HUES64 (cell line): ENCODE data around the gene GPRC5B.

Source experiments
- H3K27ac ChIP-seq: 2 replicates; pipeline ENCODE4 v1.7.0; 2013; ENCODE audit warnings: low read depth, low read length, inconsistent platforms
- H3K27me3 ChIP-seq: 2 replicates; pipeline ENCODE4 v1.6.1; 2013; ENCODE audit warnings: mild to moderate bottlenecking, low read length; ENCODE audit not compliant: insufficient read depth
- H3K36me3 ChIP-seq: 2 replicates; pipeline ENCODE4 v1.6.1; 2013; ENCODE audit warnings: mild to moderate bottlenecking, low read length; ENCODE audit not compliant: insufficient read depth
- H3K4me1 ChIP-seq: 2 replicates; pipeline ENCODE4 v1.6.1; 2013; ENCODE audit warnings: mild to moderate bottlenecking, low read length, moderate library complexity; ENCODE audit not compliant: insufficient read depth
- H3K4me3 ChIP-seq: 2 replicates; pipeline ENCODE4 v1.5.1; 2013; ENCODE audit warnings: mild to moderate bottlenecking, low read length, moderate library complexity
- H3K9ac ChIP-seq: 2 replicates; pipeline ENCODE4 v1.6.1; 2013; ENCODE audit warnings: mild to moderate bottlenecking, low read depth, low read length
- H3K9me3 ChIP-seq: 2 replicates; pipeline ENCODE4 v1.6.1; 2013; ENCODE audit warnings: low read depth, low read length; ENCODE audit not compliant: insufficient read depth
- WGBS: fragments of 150-250, 120-280 bp; methylation state at CpG from one replicate; pipeline ENCODE4 v1.1.7; 2013; ENCODE audit warnings: missing lambda C conversion rate; 5-methylcytosine and 5-hydroxymethylcytosine counted together

Gene GPRC5B

DNA sequence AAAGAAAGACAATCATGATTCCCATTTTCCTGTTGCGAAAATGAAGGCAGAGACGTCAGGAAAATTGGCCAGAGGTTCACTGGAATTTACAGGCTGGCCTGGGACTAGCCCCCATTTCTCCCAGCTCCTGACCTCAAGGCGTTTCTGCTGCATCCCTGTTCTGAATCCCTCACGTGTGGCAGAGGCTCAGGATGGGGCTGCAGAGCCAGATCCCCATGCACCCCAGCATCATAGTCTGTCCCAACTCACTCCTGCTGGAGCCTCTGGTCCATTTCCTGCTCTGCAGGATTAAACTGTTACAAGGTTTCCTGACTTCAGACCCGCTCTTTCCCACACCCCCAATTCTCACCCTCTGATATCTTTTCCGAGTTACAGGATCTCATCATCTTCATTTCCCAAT is 2.9 kb downstream of the GPRC5B start:
- peak overlapping the region; percentile 33; the same call in 1 of the 2 replicates for H3K9ac ChIP-seq
- 43% methylated on average over 5 of the region's 6 CpGs for WGBS
- peak overlapping the region; percentile 81 for H3K4me3 ChIP-seq

GRCh38 chr16:19881028-19881427 is 3.6 kb downstream of the GPRC5B start:
- H3K36me3 ChIP-seq = peaks cover 13% of the 10 kb centered on the region
- 92% methylated on average over 6 of the region's 7 CpGs for WGBS
- H3K27ac ChIP-seq = no peak overlapping the region
- peaks cover 12% of the 10 kb centered on the region for H3K27me3 ChIP-seq
- H3K9ac ChIP-seq = no peak overlapping the region
- peaks cover 34% of the 10 kb centered on the region for H3K4me1 ChIP-seq
- H3K4me3 ChIP-seq = no peak overlapping the region
- no peaks in the 10 kb centered on the region for H3K9me3 ChIP-seq

More for the DNA sequence above, 2.9 kb downstream of the GPRC5B start:
- Histone ChIP-seq H3K9me3 (no peaks in the 10 kb centered on the region), H3K4me1 (peaks cover 27% of the 10 kb centered on the region), H3K36me3 (peaks cover 13% of the 10 kb centered on the region), H3K27ac (peak overlapping the region; percentile 96), H3K27me3 (peaks cover 12% of the 10 kb centered on the region)

- 64% methylated on average over 13 of the region's 13 CpGs for WGBS
- Histone ChIP-seq H3K9ac (no peak overlapping the region; the same call in 1 of the 2 replicates), H3K27ac (peak overlapping the region; percentile 0; the same call in 1 of the 2 replicates)
Measured at GRCh38 chr16:19879241-19879792, 5.3 kb downstream of the GPRC5B start.

DNA sequence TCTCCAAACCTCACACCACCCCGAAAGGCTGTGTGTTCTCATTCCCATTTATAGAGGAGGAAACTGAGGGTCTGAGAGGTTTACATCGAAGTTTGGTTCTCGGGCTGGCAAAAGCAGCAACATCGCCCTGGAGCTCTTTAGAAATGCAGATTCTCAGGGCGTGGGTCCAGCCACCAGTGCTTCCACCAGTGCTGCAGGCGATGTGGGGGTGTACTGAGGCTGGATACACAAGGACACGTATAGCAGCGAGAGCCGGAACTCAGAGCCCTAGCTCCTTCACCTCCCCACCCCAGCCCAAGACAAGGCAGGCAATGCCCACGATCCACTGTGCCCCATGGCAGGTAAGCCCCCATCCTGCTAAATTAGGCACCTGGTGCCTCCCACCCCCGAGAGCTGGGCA is 5.9 kb downstream of the GPRC5B start:
- Histone ChIP-seq H3K9ac (no peak overlapping the region), H3K27ac (0 out of 2 replicates have a peak overlapping the region, but pooled peaks have one; percentile 19), H3K4me1 (peaks cover 38% of the 10 kb centered on the region), H3K36me3 (peaks cover 22% of the 10 kb centered on the region), H3K9me3 (no peaks in the 10 kb centered on the region), H3K4me3 (no peak overlapping the region), H3K27me3 (no peaks in the 10 kb centered on the region)
- 88% methylated on average over 11 of the region's 11 CpGs for WGBS

More at GRCh38 chr16:19879241-19879792, 5.3 kb downstream of the GPRC5B start:
- Histone ChIP-seq H3K36me3 (peaks cover 19% of the 10 kb centered on the region), H3K4me1 (peaks cover 38% of the 10 kb centered on the region), H3K4me3 (no peak overlapping the region), H3K9me3 (no peaks in the 10 kb centered on the region), H3K27me3 (no peaks in the 10 kb centered on the region)

GRCh38 chr16:19876501-19877059 is 8.1 kb downstream of the GPRC5B start:
- Histone ChIP-seq H3K9me3 (no peaks in the 10 kb centered on the region), H3K36me3 (peaks cover 34% of the 10 kb centered on the region), H3K27ac (peak overlapping the region; percentile 5; the same call in 1 of the 2 replicates), H3K9ac (no peak overlapping the region), H3K4me1 (peaks cover 34% of the 10 kb centered on the region), H3K27me3 (no peaks in the 10 kb centered on the region), H3K4me3 (no peak overlapping the region)
- 81% methylated on average over 10 of the region's 10 CpGs for WGBS

GRCh38 chr16:19875900-19876299 is 8.7 kb downstream of the GPRC5B start:
- no peak overlapping the region for H3K9ac ChIP-seq
- H3K4me1 ChIP-seq = peaks cover 33% of the 10 kb centered on the region
- H3K4me3 ChIP-seq = no peak overlapping the region
- H3K9me3 ChIP-seq = no peaks in the 10 kb centered on the region
- WGBS = 89% methylated on average over 6 of the region's 6 CpGs
- H3K36me3 ChIP-seq = peaks cover 40% of the 10 kb centered on the region
- H3K27me3 ChIP-seq = no peaks in the 10 kb centered on the region
- H3K27ac ChIP-seq = peak overlapping the region; percentile 5; the same call in 1 of the 2 replicates

DNA sequence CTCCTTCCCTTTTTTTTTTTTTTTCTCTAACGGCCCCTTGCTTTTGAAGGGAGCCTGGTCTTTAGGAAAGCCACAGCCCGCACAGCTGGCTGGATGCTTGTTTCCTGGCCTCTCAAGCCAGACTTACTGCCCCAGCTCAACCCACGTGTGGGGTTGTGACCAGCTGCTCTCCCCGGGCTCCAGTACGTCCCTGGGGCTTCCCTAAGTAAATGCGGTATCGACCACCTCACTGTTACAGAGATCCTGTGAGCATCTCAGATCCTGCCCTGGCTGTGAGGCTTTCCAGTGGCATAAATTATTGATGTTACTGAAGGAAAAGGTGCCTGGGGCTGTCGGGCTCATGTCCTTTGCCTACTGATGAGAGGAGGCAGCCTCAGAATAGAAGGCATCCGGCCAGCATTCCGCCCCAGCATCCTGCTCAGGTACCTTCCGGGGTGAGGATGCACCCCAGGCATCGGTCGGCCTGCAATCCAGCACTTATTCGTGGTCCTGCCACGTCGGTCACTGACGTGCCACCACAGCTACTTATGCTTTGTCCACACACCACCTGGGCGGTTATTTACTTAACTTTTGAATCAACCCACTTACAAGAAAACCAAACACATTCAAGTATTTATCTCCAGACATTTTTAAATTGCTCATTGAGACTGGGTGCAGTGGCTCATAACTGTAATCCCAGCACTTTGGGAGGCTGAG is 9.6 kb downstream of the GPRC5B start:
- Histone ChIP-seq H3K4me3 (no peak overlapping the region), H3K9ac (no peak overlapping the region), H3K27me3 (no peaks in the 10 kb centered on the region), H3K27ac (no peak overlapping the region), H3K9me3 (no peaks in the 10 kb centered on the region), H3K4me1 (peaks cover 29% of the 10 kb centered on the region), H3K36me3 (peaks cover 43% of the 10 kb centered on the region)
- WGBS = 86% methylated on average over 18 of the region's 18 CpGs

- Histone ChIP-seq H3K4me3 (no peak overlapping the region), H3K27me3 (no peaks in the 10 kb centered on the region), H3K27ac (no peak overlapping the region), H3K4me1 (peaks cover 21% of the 10 kb centered on the region), H3K36me3 (peaks cover 51% of the 10 kb centered on the region), H3K9ac (no peak overlapping the region), H3K9me3 (no peaks in the 10 kb centered on the region)
- WGBS = 92% methylated on average over 8 of the region's 8 CpGs
Measured at GRCh38 chr16:19874026-19874425, 10.6 kb downstream of the GPRC5B start.

- Histone ChIP-seq H3K36me3 (peaks cover 59% of the 10 kb centered on the region), H3K4me1 (peaks cover 14% of the 10 kb centered on the region), H3K4me3 (no peak overlapping the region), H3K27ac (no peak overlapping the region), H3K9ac (no peak overlapping the region), H3K9me3 (no peaks in the 10 kb centered on the region), H3K27me3 (no peaks in the 10 kb centered on the region)
- WGBS = 88% methylated on average over 12 of the region's 12 CpGs
Measured at GRCh38 chr16:19872935-19873334, 11.7 kb downstream of the GPRC5B start.

DNA sequence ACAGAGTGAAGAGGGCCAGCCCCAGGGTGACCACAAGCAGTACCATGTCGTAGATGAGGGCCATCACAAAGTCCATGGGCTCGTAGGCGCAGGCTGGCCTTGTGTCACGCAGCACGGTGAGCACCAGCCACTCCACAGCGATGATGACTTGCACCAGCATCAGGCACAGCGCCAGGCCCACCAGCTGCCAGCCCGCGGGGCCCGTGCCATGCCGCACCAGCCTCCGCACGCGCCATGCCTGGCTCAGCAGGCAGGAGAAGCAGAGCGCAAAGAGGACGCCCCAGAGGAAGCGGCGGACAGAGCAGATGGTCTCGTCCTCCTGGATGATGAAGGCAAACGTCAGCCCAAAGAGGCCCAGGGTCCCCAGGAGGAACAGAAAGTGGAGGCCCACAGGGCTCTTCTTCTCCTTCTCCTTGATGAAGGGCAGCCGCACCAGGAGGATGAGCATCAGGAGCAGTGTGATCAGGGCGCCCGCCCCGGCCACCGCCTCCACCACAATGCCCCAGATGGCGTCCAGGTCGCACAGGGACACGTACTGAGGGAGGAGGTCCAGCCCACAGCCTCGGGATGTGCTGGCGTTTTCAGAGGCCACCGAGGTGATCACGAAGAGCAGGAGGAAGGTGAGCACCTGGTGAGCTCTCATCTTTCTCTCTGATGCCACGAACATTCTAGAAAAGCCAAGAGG is 12.3 kb downstream of the GPRC5B start:
- Histone ChIP-seq H3K27me3 (no peaks in the 10 kb centered on the region), H3K9me3 (no peaks in the 10 kb centered on the region), H3K9ac (no peak overlapping the region), H3K4me3 (no peak overlapping the region), H3K27ac (no peak overlapping the region), H3K4me1 (peaks cover 14% of the 10 kb centered on the region), H3K36me3 (peaks cover 57% of the 10 kb centered on the region)
- 97% methylated on average over 33 of the region's 33 CpGs for WGBS

GRCh38 chr16:19871721-19872120 is 12.9 kb downstream of the GPRC5B start:
- WGBS = 97% methylated on average over 20 of the region's 20 CpGs
- H3K27ac ChIP-seq = no peak overlapping the region
- peaks cover 11% of the 10 kb centered on the region for H3K4me1 ChIP-seq
- H3K36me3 ChIP-seq = peaks cover 61% of the 10 kb centered on the region
- no peak overlapping the region for H3K9ac ChIP-seq
- no peaks in the 10 kb centered on the region for H3K9me3 ChIP-seq
- no peak overlapping the region for H3K4me3 ChIP-seq
- H3K27me3 ChIP-seq = no peaks in the 10 kb centered on the region
